Activated T-helper 1 cell treated with anti-CD3 and anti-CD28 coated beads, Interleukin-2, amount 50 U/mL, for 16 hours (primary cell): ENCODE results near the gene P4HB.

Experiments
- DNase-seq, 2 donors: peaks; one replicate each; pipeline ENCODE4 v3.0.0-alpha.2; 2020; ENCODE audit warnings: low read depth in 1 of 2, low spot score in 1 of 2

The P4HB gene

DNA sequence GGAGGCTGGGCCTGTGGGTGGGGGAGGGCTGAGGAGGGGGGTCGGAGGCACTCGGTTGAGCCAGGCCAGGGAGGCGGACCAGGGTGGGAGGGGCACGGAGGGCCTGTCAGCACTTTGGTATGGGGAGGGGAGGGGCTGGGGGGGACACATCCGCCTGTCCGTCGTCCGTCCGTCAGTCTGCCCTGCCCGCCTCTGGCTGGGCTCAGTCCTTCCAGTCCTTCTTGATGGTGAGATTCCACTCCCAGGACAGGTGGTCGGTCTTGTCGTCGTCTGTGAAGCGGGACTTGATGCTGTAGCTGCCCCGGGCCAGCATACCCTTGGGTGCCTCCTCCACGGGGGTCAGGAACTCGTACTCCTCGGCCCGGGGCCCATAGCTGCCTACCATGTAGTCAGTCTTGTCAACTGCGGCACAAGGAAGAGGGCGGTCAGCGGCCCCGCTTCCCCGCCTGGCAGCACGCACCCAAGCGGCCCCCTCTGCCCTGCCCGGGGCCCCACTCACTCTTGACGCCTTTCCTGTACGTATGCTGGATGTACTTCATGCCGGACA, 8.4 kb upstream of the P4HB start:
- no peak for DNase-seq

GRCh38 chr17:81867991-81868673, 7.8 kb upstream of the P4HB start:
- DNase-seq, result no peak

- no peak for DNase-seq
These were observed 7.0 kb upstream of the P4HB start for GRCh38 chr17:81867170-81867990.

- no peak for DNase-seq
These were observed 6.3 kb upstream of the P4HB start for GRCh38 chr17:81866440-81867169.

GRCh38 chr17:81865733-81866439, 5.6 kb upstream of the P4HB start:
- DNase-seq, result no peak

DNA sequence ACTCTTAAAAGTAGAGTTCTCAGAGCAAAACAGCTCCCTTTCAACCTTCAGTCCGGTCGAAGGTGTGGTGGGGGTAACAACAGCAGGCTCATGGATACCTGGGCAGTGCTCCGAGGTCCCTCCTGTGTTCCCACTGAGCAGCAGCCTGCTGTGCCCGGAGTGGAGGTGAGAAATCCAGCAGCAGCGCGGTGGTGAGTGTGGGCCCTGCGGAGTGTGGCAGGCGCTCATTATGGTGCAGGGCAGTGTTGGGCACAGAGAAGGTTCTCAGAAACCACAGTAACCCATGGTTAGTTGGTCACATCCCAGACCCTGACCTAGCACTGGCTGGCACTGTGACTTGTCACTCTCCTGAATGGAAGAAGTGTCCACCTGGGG, 5.0 kb upstream of the P4HB start:
- no peak for DNase-seq

- no peak for DNase-seq
These were observed 3.8 kb upstream of the P4HB start for GRCh38 chr17:81863833-81864768.

DNA sequence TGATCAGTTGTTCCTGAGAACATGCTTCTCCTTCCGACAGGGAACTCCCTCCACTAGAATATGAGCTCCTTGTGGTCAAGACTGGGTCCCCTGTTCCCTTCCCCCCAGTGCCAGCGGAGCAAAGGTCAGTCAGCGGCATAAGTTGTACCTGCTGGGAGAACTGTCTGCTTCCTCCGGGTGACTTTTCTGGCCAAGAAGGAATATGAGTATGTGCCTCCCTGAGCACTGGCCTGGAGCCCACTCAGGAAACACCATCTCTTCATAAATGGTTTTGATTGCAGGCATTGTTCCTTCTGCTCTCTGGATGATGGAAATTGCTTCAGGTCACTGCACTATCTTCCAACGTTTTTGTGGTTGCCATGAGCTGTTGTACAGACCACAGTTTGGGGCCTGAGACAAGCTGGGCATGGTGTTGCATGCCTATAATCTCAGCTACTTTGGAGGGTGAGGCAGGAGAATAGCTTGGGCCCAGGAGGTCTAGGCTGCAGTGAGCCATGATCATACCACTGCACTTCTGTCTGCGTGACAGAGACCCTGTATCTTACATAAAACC, 2.9 kb upstream of the P4HB start:
- no peak for DNase-seq

GRCh38 chr17:81860756-81861568, 627 bp upstream of the P4HB start:
- peak; percentile 97 to 99 for DNase-seq

DNA sequence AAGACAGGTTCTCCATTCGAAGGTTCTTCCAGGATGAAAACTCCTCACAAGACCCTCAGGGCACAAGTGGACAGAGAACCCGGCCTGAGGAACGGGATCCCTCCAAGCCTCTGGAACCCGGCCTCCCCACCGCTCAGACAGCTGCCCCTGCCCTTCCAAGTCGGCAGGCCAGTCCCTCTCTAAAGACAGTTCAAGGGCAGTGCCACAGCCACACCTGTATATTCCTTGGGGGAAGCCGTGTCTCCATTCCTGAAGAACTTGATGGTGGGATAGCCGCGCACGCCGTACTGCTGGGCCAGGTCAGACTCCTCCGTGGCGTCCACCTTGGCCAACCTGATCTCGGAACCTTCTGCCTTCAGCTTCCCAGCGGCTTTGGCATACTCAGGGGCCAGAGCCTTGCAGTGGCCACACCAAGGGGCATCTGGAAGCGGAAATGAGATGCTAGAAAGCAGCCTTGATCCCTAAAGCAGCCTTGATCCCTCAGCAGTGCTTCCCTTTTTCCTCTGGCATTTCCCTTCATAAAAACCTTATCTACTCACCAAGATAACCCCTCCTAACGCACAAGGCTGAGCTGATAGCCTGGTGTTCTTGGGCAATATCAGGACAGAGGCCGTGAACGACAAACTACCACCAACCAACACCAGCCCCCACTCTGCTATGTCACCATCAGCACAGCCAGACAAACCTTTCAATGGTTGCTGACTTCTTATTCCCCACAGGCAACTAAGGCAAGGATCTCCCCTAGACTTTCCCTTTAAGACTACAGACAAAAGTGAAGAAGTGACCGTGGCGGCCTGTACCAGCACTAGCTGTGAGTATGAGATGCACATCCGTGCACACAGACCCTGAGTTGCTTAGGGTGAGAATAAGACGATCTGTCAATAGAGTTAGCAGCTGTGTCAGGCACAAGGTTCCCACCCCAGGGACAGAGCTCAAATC, 1.1 kb downstream of the P4HB start:
- no peak for DNase-seq

DNA sequence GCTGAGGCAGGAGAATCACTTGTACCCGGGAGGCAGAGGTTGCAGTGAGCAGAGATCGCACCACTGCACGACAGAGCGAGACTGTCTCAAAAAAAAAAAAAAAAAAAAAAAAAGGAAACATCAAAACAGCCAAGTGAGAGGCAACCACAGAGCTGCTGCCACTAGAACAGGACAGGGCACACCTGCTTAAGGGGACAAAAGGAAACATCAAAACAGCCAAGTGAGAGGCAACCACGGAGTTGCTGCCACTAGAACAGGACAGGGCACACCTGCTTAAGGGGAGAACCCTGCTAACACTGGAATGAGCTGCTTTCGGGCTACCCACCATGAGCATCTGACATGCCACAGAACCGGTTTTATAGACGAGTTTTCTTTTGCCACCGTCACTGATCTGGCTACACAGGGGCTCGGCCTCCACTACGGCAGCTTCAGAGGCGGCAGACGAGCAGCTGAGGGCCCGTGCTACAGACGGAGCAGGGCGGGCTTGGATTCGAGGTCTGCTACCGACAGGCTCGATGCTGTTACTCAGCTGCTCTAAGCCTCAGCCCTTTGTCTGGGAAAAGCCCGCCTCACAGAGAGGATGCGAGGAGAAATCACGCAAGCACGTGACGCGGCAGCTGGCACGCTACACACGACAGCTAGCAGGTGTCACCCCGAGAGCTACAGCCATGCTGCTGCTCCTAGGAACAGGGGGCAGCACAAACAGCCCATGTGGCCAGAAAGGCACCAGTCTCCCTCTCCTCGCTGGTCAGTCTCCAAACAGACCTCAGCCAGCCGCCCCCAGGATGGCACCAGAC, 2.0 kb downstream of the P4HB start:
- no peak for DNase-seq

- DNase-seq, result no peak
These were observed 5.2 kb downstream of the P4HB start for GRCh38 chr17:81854974-81855774.

GRCh38 chr17:81852237-81852636, 8.1 kb downstream of the P4HB start:
- DNase-seq, result no peak

- no peak for DNase-seq
These were observed 8.9 kb downstream of the P4HB start for GRCh38 chr17:81851423-81851822.

- no peak for DNase-seq
These were observed 10.9 kb downstream of the P4HB start for GRCh38 chr17:81849457-81849856.
